Hepatocyte (in vitro differentiated cells): ENCODE data around the gene TROAP. TPM values are rescaled to one million over a fixed set of nuclear protein-coding genes. Genes with fewer than 3 reads are reported as not detected.

Source experiments
- DNase-seq: peaks from one replicate; pipeline ENCODE4 v3.0.0-alpha.2; 2016; ENCODE audit warnings: low spot score
- H2AFZ ChIP-seq: fragments of 200-600 bp; sonication (generic); 2 replicates; pipeline ENCODE4 v1.6.0; 2016; ENCODE audit warnings: antibody characterized with exemption, mild to moderate bottlenecking
- H3K27ac ChIP-seq: fragments of 200-600 bp; sonication (generic); 2 replicates; pipeline ENCODE4 v1.5.1; 2016; ENCODE audit warnings: mild to moderate bottlenecking
- H3K27me3 ChIP-seq: fragments of 200-600 bp; sonication (generic); 2 replicates; pipeline ENCODE4 v1.6.1; 2016
- H3K36me3 ChIP-seq: fragments of 200-600 bp; sonication (generic); replicated peaks from 2 replicates; pipeline ENCODE4 v1.5.1; 2016; ENCODE audit warnings: low read depth; ENCODE audit not compliant: insufficient read depth
- H3K4me1 ChIP-seq: fragments of 200-600 bp; sonication (generic); 2 replicates; pipeline ENCODE4 v1.5.1; 2016; ENCODE audit warnings: mild to moderate bottlenecking, moderate library complexity; ENCODE audit not compliant: insufficient read depth
- H3K4me2 ChIP-seq: fragments of 200-600 bp; sonication (generic); 2 replicates; pipeline ENCODE4 v1.6.0; 2016
- H3K4me3 ChIP-seq: fragments of 200-600 bp; sonication (generic); 2 replicates; pipeline ENCODE4 v1.5.1; 2016; ENCODE audit warnings: mild to moderate bottlenecking
- H3K79me2 ChIP-seq: fragments of 200-600 bp; sonication (generic); 2 replicates; pipeline ENCODE4 v1.6.0; 2017; ENCODE audit warnings: mild to moderate bottlenecking
- H3K9me2 ChIP-seq: fragments of 200-600 bp; sonication (generic); replicated peaks from 2 replicates; pipeline ENCODE4 v1.6.0; 2017; ENCODE audit warnings: mild to moderate bottlenecking; ENCODE audit not compliant: insufficient read depth
- H3K9me3 ChIP-seq: fragments of 200-600 bp; sonication (generic); 2 replicates; pipeline ENCODE4 v1.5.1; 2016; ENCODE audit warnings: low read depth, mild to moderate bottlenecking
- H4K20me1 ChIP-seq: fragments of 200-600 bp; sonication (generic); 2 replicates; pipeline ENCODE4 v1.6.0; 2016; ENCODE audit warnings: mild to moderate bottlenecking; ENCODE audit not compliant: insufficient read depth, poor library complexity, severe bottlenecking
- CTCF ChIP-seq: fragments of 200-600 bp; sonication (generic); IDR thresholded peaks from 2 replicates; pipeline ENCODE4 v1.5.1; 2016; ENCODE audit warnings: antibody characterized with exemption, mild to moderate bottlenecking; ENCODE audit not compliant: poor library complexity
- EZH2 ChIP-seq: fragments of 200-600 bp; sonication (generic); IDR thresholded peaks from 2 replicates; pipeline ENCODE4 v1.6.1; 2016; ENCODE audit warnings: antibody characterized with exemption, mild to moderate bottlenecking, borderline replicate concordance
- EZH2phosphoT487 ChIP-seq: fragments of 200-600 bp; sonication (generic); IDR thresholded peaks from one replicate; pipeline ENCODE4 v1.6.1; 2018; ENCODE audit warnings: antibody characterized with exemption, mild to moderate bottlenecking, low read depth, moderate library complexity; ENCODE audit not compliant: unreplicated experiment, severe bottlenecking
- WGBS: methylation state at CpG from one replicate; pipeline ENCODE4 v1.1.6; 2016; ENCODE audit warnings: low lambda C conversion rate; ENCODE audit errors: missing lambda C conversion rate; 5-methylcytosine and 5-hydroxymethylcytosine counted together
- polyA plus RNA-seq: library from polyadenylated mRNA; unstranded; fragments of >200 nt; fragmentation: Nextera tagmentation; extraction: Ambion mirVana; gene quantifications from 2 replicates; pipeline ENCODE4 v1.2.1, GENCODE V29; 2016
- total RNA-seq: library from RNA; depleted of rRNA; stranded (reverse); fragments of >200 nt; gene quantifications from 2 replicates; pipeline ENCODE4 v1.2.3, GENCODE V29; 2014

TROAP gene
- total and polyA plus RNA-seq, 2 experiments from 2014 or later: 3.4 to 8.0 TPM

- Histone ChIP-seq H2AFZ (no peak overlapping the region), H3K4me3 (no peak overlapping the region), H3K4me2 (no peak overlapping the region), H3K36me3 (no peaks in the 10 kb centered on the region), H3K27ac (no peak overlapping the region), H4K20me1 (no peaks in the 10 kb centered on the region), H3K4me1 (peaks cover 12% of the 10 kb centered on the region), H3K9me2 (no peaks in the 10 kb centered on the region), H3K27me3 (peaks cover under 1% of the 10 kb centered on the region), H3K79me2 (peaks cover 11% of the 10 kb centered on the region), H3K9me3 (no peaks in the 10 kb centered on the region)
- no peak for DNase-seq
- 87% methylated on average over 2 of the region's 2 CpGs for WGBS
- TF ChIP-seq EZH2 (no peak), CTCF (no peak), EZH2phosphoT487 (no peak)
Observed at GRCh38 chr12:49352351-49352750, 29.3 kb downstream of the TROAP start.

- no peaks in the 10 kb centered on the region for H3K79me2 ChIP-seq
- peaks cover 6% of the 10 kb centered on the region for H3K4me1 ChIP-seq
- H3K9me2 ChIP-seq: no peaks in the 10 kb centered on the region
- no peaks in the 10 kb centered on the region for H3K27me3 ChIP-seq
- no peak for DNase-seq
- TF ChIP-seq CTCF (no peak), EZH2 (no peak), EZH2phosphoT487 (no peak)
- H2AFZ ChIP-seq: no peak overlapping the region
- no peaks in the 10 kb centered on the region for H3K36me3 ChIP-seq
- H3K4me2 ChIP-seq: no peak overlapping the region
- H3K9me3 ChIP-seq: no peaks in the 10 kb centered on the region
- no peak overlapping the region for H3K4me3 ChIP-seq
- H3K27ac ChIP-seq: no peak overlapping the region
- WGBS: 97% methylated on average over 10 of the region's 10 CpGs
- H4K20me1 ChIP-seq: no peaks in the 10 kb centered on the region
Observed at GRCh38 chr12:49355913-49356312, 32.9 kb downstream of the TROAP start.

GRCh38 chr12:49357103-49357678 is 34.1 kb downstream of the TROAP start:
- H3K9me2 ChIP-seq: no peaks in the 10 kb centered on the region
- no peak overlapping the region for H3K27ac ChIP-seq
- no peaks in the 10 kb centered on the region for H3K9me3 ChIP-seq
- H3K4me1 ChIP-seq: peaks cover 6% of the 10 kb centered on the region
- no peaks in the 10 kb centered on the region for H3K79me2 ChIP-seq
- no peaks in the 10 kb centered on the region for H4K20me1 ChIP-seq
- H3K36me3 ChIP-seq: no peaks in the 10 kb centered on the region
- peak; percentile 37 for DNase-seq
- no peak overlapping the region for H3K4me3 ChIP-seq
- no peak overlapping the region for H3K4me2 ChIP-seq
- no peaks in the 10 kb centered on the region for H3K27me3 ChIP-seq
- TF ChIP-seq CTCF (peak; percentile 56), EZH2 (no peak)
- H2AFZ ChIP-seq: no peak overlapping the region
- WGBS: 33% methylated on average over 3 of the region's 3 CpGs
